C4-2B (cell line): ENCODE data around the gene MYMK.

Experiments used
- H3K27ac ChIP-seq: fragments of 450-650 bp; 2 replicates; pipeline ENCODE4 v1.5.1; 2017
- CTCF ChIP-seq: fragments of 450-650 bp; conservative IDR thresholded peaks from 2 replicates; pipeline ENCODE4 v1.5.1; 2017; ENCODE audit warnings: mild to moderate bottlenecking
- ZFX ChIP-seq: fragments of 450-650 bp; IDR thresholded peaks from 2 replicates; pipeline ENCODE4 v1.6.1; 2017

The MYMK gene

GRCh38 chr9:133516961-133517350, 7.8 kb downstream of the MYMK start:
- TF ChIP-seq ZFX: no peak
- no peak for TF ChIP-seq CTCF
- H3K27ac ChIP-seq: no peak overlapping the region

GRCh38 chr9:133516256-133516960, 8.4 kb downstream of the MYMK start:
- TF ChIP-seq ZFX (no peak), CTCF (no peak)
- H3K27ac ChIP-seq: no peak overlapping the region

GRCh38 chr9:133515615-133516255, 9.0 kb downstream of the MYMK start:
- H3K27ac ChIP-seq: no peak overlapping the region
- no peak for TF ChIP-seq ZFX
- no peak for TF ChIP-seq CTCF

- TF ChIP-seq ZFX (no peak), CTCF (no peak)
- no peak overlapping the region for H3K27ac ChIP-seq
These were observed 9.5 kb downstream of the MYMK start for GRCh38 chr9:133515240-133515610.

GRCh38 chr9:133514460-133515239, 10.1 kb downstream of the MYMK start:
- TF ChIP-seq CTCF (no peak), ZFX (no peak)
- H3K27ac ChIP-seq: no peak overlapping the region

GRCh38 chr9:133513214-133514100, 11.3 kb downstream of the MYMK start:
- H3K27ac ChIP-seq: no peak overlapping the region
- TF ChIP-seq ZFX (no peak), CTCF (no peak)
